DMS79 (cell line): ENCODE measurements around the gene MSI2.

Experiments used
- DNase-seq: peaks from one replicate; lab custom pipeline; 2025; lab: John Stamatoyannopoulos, UW

The MSI2 gene

GRCh38 chr17:57395721-57396321 is 139.5 kb downstream of the MSI2 start:
- DNase-seq, result no peak

DNA sequence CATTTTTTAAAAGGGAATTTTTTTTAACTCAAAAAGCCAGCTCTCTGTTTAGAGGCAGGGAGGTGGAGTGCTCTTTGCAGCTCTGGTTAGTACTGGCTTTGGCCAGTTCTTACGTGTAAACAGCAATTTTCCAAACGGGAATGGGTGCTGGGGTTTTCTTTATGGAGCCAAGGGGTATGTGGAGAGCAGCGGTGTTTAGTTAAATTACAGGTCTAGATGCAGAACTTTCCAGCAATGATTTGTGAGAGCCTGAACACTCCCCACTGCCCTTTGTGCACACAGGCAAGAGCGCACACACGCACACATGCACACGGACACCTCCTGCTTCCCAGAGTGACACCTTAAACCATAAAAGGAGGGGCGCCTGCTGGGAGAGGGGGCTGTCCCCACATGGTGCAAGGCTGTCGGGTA is 140.2 kb downstream of the MSI2 start:
- no peak for DNase-seq

DNA sequence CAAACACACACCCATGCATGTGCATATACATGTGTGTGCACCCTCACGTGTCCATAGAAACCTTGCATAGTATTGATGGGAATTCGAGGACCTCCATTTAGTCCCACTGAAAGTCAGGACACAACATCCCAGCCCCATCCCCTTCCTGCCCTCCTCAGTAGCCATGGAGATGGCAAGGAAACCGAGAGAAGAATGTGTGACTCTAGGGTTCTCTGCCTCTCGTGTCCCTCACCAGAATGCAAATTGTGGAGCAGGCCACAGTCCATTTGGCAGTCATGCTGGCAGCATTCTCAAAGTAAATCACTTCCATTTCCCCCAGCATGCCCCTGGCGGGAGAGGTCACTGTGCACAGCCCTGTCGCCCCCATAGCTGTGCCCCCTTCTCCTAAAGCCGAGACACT is 141.1 kb downstream of the MSI2 start:
- no peak for DNase-seq

DNA sequence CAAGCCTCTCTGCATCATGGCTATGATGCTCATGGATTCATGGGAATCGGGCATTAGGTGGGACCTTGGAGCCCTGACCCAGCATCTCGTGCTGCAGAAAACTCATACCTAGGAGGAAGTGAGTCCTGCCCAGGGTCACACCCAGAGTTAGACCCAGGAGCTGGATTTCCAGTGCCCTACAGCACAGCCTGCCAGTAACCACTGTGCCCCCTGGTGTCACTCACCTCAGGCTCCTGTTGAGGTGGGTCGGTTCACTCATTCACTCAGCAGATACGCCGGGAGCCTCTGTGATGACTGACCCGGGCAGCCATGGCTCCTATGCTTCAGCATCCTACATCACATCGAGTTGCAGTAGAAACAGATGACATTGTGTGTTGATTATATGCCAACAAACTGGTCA is 143.4 kb downstream of the MSI2 start:
- DNase-seq, result no peak

DNA sequence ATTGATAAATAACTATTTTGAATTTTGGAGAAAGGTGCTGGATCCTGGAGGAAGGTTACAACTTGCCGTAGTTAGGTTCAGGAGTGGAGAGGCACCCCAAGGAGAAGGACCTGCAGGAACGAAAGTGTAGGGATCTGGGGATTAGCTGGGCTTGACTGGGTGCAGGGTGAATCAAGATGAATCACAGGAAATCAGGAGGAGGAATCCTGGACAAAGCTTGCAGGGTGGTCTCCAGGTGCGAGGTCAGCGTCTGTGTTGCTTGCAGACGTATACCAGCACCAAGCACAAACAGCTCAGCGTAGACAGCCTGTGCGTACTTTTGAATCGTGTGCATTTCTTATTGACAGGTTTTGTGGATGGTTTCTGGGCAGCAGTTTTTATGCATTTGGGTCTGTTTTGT is 144.3 kb downstream of the MSI2 start:
- DNase-seq, result no peak

DNA sequence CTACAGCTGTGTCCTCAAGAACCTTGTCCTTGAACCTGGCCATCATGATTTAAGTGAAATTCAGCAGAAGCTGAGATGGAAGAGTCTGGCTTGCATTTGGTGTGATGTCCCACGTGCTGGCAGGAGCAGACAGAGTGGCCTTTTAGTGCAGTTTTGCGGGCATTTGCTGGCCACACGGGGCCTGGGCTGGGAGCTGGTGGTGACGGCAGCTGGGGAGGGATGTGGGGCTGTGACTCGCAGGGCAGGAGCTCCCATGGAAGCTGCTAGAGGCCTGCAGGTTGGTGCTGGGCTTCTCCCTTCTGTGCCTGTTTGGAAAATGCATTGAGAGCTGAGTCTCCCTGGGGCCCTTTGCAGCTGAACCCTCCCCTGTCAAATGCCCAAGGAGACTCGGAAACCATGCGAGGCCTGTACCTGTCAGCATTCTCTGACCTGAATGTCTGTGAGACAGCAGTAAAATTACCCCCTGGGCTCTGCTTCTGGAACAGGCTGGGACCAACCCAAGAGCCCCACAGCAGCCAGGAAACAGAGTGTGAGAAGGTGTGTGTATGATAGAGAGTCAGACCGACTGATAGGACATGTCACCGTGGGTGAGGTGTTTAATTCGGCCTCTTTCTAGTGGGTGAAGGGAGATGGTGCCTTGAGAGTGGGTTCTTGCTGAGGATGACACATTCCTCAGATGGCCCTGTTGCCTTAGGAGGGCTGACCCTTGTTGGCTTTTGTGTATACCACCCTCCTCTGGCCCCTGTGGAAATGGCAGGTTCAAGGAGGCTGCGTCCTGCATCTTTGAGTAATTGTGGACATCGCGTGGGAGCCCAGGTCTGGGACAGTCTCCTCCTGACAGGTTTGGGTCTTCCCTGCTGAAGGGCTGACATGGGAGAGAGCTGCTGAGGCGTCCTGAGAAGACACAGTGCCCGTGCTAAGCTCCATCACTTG is 145.5 kb downstream of the MSI2 start:
- DNase-seq, result no peak

DNA sequence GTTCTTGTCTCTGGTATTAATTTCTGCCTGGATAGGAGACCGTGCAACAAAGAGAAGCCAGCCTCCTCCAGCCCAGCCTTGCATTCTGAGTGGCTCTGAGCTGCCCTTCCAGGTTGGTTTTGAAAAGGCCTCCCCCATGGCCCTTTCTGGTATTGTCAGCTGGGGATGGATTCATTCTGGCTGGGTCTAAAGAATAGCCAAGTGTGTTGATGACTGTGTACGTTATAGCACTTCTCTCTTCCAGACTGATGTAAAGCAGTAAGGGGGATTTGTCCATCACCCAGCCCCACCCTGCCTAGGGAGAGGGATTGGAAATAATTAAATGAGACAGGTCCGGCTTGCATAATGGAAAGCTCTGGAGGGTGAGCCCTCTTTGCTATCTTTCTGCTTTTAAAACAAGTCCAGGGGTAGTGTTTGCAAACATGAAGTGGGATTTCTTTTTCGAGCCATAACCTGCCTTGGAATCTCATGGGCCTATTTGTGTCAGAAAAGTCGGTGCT is 146.4 kb downstream of the MSI2 start:
- DNase-seq, result no peak

DNA sequence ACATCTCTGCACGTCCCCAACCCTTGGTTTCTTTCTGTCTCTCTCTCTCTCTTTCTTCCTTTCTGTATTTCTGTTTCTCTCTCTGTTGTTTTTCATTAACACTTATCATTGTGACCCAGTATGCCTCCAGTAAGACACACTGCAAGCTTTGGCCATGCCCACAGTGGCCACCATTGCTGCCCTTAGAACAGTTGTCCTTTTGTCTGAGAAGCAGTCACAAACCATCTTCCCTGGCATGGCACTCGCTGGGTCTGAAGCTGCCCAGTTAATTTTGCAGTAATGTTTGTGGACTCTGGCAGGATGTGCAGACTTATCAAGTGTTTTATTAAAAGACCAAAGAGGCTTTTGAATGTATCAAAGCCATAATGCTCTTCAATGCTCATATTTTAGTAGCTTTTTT is 146.9 kb downstream of the MSI2 start:
- no peak for DNase-seq

DNA sequence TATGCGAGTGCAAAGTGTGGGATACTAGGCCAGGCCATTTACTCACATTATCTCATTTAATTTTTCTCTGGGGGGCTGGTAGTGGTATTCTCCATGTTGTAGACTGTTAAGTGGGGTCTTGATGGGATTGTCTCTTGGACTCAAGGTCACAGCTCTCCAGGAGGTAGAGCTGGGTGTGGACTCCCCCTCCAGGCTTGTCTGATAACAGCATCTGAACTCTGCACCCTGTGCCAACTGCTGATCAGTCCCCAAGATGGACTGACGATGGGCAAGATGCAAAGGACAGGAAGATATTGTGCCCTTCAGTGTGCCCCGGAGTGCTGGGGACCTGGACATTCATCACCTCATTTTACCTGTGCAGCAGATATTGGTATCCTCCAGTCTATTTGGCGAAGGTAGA is 147.8 kb downstream of the MSI2 start:
- no peak for DNase-seq

DNA sequence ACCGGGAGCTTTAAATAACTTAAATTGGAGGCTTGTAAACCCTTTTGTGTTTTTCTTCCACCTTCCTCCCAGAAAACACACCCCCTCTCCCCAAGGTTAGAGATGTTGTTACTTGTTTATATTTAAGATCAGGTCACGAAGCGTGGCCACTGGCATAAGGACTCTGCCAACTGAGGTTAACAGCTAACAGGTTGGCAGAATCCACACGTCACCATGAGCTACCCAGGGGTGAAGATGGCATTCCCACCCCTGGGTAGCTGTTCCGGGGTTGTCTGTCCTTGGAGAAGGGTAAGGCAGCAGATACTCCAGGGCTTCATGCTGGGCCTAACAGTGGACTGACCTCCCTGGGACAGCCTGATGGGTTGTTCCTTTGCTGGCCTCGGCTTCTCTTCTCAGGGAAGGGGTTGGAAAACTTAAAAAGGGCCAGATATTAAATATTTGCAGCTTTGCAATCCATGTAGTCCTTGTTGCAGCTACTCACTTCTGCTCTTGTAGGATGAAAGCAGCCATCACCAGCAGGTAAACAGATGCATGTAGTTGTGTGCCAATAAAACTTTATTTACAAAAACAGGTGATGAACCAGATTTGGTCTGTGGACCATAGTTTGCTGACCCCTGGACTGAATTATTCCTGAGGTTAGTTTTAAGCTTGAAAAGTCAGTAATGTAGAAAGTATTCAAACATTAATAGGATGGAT is 148.6 kb downstream of the MSI2 start:
- no peak for DNase-seq

- no peak for DNase-seq
Measured at GRCh38 chr17:57405491-57406072, 149.3 kb downstream of the MSI2 start.

DNA sequence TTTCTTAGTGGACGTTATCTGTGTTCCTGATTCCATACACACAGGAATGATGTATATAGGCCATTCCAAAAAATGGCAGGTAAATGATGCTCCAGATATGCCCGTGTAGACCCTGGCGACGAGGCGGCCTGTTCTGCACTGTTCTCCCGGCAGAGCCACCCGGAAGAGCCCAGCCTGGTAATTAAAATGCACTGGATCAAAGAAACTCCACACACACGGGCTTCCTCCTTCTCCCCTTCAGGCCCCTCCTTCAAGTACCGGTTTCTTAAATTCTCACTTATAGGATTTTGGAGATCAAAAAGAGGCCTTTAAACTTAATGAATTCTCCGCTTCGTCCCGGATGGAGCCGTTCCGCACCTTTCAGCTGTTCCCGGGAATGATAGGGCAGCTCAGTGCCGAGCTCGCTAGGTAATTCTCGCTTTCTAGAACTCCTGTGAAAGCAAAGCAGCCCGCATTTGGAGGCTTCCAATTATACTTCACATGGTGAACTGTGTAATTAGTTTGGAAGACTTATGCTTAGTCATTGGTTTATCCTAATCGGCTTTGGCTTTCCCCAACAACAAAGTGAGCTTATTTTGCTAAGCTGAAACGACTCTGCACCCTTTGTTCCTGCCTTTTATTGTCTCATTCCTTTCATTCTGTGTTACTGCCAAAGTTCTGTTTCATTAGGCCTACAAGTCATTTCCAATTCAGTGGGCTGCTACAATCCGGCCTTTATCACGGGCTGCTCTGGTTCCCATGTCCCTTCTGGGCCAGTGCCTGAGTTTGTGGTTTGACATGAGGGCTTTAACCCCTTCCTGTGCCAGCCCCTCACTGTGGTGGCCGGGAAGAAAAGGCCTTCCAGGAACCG is 150.0 kb downstream of the MSI2 start:
- DNase-seq, result no peak

DNA sequence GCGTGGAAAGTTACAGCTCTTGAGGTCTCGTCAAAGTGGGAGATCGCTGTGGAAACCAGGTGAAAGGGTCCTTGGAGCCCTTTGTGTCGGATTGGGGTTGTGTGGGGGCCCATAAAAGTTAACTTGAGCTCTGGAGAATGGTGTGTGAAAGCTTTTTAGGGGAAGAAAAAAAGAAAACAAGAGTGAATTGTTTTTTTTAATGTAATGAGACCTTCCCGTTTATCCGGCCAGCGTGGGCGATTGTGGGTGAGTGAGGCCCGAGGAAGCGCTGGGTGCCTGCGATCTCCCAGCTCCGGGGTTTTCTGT is 150.6 kb downstream of the MSI2 start:
- no peak for DNase-seq

DNA sequence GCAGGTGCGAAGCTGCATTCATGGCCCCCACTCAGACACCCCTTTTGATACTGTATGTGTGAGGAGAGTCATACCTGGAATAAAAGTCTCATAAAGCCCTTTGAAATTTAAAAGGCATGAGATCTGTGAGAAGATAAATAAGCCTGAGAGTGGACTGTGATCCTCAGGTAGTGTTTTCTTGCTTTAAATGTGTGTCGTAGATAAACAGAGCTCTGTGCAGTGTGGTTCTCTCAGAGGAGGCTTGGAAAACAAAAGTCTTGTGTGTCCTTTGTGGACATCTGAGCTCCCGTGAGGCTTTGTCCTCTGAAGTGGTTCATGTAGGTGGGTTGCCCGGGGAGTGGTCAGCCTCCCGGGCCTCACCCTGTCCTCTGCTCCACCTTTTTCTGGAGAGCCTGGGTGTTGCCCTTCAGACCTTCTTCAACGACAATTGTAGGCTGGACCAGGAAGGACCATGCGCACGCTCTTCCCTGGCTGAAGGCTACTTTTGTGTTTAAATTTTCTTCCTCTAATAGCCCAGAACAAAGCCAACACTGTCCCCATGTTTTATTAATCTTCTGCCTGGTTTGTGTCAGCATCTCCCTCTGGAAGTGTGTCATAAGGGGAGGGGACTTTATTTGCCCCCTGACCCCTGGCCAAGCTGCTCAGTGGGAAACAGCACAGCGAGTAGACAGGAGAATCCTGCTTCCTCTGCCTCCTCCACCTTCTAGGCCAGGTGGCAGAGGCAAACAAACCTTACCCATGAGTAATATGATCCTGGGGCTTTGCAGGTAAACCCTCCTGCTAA is 151.2 kb downstream of the MSI2 start:
- peak; percentile 27 for DNase-seq

GRCh38 chr17:57408071-57408811 is 151.9 kb downstream of the MSI2 start:
- no peak for DNase-seq

DNA sequence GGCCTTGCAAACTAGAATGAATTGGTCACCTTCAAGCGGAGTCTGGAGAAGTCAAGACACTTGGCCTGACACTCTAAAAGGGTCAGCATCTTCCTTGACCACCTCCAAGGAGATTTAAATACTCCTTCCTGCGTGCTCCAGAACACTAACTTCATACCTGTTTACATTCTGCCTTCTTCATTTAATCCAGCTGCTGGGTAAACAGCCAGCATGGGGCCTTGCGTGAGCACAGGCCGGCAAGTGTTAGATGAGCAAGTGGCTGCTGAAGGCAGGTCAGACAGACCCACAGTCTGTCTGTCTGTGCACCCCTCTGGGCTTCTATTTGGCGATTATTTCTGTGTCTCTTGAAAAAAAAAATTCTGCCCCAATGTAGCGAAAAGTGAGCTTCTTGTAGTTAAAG is 153.8 kb downstream of the MSI2 start:
- no peak for DNase-seq

DNA sequence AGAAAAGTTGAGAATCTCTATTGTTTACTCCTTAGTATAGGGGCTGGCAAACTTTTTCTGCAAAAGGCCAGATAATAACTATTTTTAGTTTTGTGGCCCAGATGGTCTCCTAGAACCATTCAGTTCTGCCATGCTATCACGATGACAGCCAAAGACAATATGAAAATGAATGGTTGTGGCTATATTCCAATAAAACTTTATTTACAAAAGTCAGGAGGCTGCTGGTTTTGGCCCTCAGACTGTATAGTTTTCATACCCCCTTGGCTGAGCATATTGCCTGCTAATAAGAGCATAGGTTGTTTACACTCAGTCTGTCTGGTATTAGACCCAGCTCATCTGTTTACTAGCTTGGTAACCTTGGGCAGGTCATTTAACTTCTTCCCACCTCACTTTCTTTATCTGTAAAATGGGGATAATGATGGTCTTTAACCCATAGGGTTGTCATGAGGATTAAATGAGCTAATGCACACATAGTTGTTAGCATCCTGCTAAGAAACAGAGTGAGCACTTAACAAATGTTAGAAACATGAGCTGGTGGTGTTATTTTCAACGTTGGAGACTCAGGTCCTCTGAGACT is 156.3 kb downstream of the MSI2 start:
- DNase-seq, result no peak

- DNase-seq, result no peak
Measured at GRCh38 chr17:57413848-57414651, 157.7 kb downstream of the MSI2 start.

GRCh38 chr17:57415751-57416207 is 159.5 kb downstream of the MSI2 start:
- no peak for DNase-seq
